ENCODE results near the gene OGFOD3.

Gene OGFOD3

DNA sequence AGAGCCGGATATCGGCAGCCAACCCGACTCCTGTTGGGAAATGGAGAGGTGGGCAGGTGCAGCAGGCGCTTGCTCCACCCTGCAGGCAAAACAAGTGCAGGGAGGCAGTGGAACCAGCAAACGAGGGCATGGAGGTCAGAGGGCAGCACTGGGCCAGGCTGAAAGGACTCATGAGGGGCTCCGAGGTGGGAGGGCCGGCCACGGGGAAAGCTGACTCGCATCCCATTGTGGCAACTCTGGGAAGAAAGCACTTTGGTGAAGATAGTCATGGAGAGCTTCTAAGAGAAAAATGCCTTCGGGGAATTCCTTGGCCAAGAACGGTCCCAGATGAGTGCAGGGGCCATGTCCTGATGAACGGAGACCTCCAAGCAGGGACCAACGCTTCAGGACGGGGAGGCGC is 27.7 kb upstream of the OGFOD3 start:
- TF ChIP-seq POLR2A (IDR thresholded peaks at IDR 0.05; ENCODE audit: extremely low read depth, insufficient read length): no peak
- TF ChIP-seq, protein P1, sequence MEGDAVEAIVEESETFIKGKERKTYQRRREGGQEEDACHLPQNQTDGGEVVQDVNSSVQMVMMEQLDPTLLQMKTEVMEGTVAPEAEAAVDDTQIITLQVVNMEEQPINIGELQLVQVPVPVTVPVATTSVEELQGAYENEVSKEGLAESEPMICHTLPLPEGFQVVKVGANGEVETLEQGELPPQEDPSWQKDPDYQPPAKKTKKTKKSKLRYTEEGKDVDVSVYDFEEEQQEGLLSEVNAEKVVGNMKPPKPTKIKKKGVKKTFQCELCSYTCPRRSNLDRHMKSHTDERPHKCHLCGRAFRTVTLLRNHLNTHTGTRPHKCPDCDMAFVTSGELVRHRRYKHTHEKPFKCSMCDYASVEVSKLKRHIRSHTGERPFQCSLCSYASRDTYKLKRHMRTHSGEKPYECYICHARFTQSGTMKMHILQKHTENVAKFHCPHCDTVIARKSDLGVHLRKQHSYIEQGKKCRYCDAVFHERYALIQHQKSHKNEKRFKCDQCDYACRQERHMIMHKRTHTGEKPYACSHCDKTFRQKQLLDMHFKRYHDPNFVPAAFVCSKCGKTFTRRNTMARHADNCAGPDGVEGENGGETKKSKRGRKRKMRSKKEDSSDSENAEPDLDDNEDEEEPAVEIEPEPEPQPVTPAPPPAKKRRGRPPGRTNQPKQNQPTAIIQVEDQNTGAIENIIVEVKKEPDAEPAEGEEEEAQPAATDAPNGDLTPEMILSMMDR (IDR thresholded peaks at IDR 0.05; ENCODE audit: low read depth, low read length): no peak
- no peak for TF ChIP-seq MYC (IDR thresholded peaks at IDR 0.05; ENCODE audit: low read depth, low read length)
- TF ChIP-seq, protein P2, sequence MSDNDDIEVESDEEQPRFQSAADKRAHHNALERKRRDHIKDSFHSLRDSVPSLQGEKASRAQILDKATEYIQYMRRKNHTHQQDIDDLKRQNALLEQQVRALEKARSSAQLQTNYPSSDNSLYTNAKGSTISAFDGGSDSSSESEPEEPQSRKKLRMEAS (IDR thresholded peaks at IDR 0.05; ENCODE audit: low read depth, low read length): no peak
- no peak for DNase-seq (ENCODE audit: low read depth)
- H3K4me3 ChIP-seq (ENCODE audit: low read depth, low read length): no peak overlapping the region

- peak; percentile 25 for DNase-seq (ENCODE audit: low read depth)
- no peak overlapping the region for H3K4me3 ChIP-seq (ENCODE audit: low read depth, low read length)
- TF ChIP-seq, protein P1 (IDR thresholded peaks at IDR 0.05; ENCODE audit: low read depth, low read length): no peak
- TF ChIP-seq POLR2A (IDR thresholded peaks at IDR 0.05; ENCODE audit: extremely low read depth, insufficient read length) (no peak), MYC (IDR thresholded peaks at IDR 0.05; ENCODE audit: low read depth, low read length) (no peak)
- TF ChIP-seq, protein P2 (IDR thresholded peaks at IDR 0.05; ENCODE audit: low read depth, low read length): no peak
Measured at GRCh38 chr17:82445542-82445941, 27.2 kb upstream of the OGFOD3 start.

- no peak overlapping the region for H3K4me3 ChIP-seq (ENCODE audit: low read depth, low read length)
- no peak for DNase-seq (ENCODE audit: low read depth)
- TF ChIP-seq, protein P2 (IDR thresholded peaks at IDR 0.05; ENCODE audit: low read depth, low read length): no peak
- TF ChIP-seq POLR2A (IDR thresholded peaks at IDR 0.05; ENCODE audit: extremely low read depth, insufficient read length) (no peak), MYC (IDR thresholded peaks at IDR 0.05; ENCODE audit: low read depth, low read length) (no peak)
- TF ChIP-seq, protein P1 (IDR thresholded peaks at IDR 0.05; ENCODE audit: low read depth, low read length): no peak
Measured at GRCh38 chr17:82444941-82445521, 26.6 kb upstream of the OGFOD3 start.

DNA sequence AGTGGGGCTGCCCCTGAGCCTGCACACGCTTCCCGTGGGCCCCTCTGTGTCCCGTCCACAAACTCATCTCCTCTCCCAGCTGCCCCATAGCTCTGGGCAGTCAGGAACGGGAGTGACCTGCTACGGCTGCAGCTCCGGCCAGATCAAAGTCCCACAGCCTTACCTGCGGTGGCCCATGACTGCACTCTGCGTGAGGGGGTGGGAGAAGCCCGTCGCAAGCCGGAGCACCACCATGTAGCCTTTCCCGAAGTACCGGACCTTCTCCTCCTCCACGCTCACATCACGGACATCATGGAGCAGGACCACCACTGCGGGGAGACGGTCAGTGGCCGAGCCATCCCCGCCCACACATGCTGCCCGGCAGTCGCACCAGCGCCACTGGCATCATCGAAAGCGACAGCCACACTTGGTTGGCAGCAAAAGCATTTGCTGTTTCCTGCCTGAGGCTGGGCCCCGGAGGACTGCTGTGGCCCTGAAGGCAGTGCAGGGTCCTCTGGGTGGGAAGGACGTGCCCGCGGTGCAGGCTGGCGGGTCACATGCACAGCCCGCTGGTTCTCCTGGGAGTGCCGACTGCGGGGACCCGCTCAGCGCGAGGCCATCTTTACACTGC is 26.0 kb upstream of the OGFOD3 start:
- no peak for DNase-seq (ENCODE audit: low read depth)
- TF ChIP-seq, protein P2 (IDR thresholded peaks at IDR 0.05; ENCODE audit: low read depth, low read length): no peak
- TF ChIP-seq MYC (IDR thresholded peaks at IDR 0.05; ENCODE audit: low read depth, low read length) (no peak), POLR2A (IDR thresholded peaks at IDR 0.05; ENCODE audit: extremely low read depth, insufficient read length) (no peak)
- TF ChIP-seq, protein P1 (IDR thresholded peaks at IDR 0.05; ENCODE audit: low read depth, low read length): no peak
- H3K4me3 ChIP-seq (ENCODE audit: low read depth, low read length): no peak overlapping the region

DNA sequence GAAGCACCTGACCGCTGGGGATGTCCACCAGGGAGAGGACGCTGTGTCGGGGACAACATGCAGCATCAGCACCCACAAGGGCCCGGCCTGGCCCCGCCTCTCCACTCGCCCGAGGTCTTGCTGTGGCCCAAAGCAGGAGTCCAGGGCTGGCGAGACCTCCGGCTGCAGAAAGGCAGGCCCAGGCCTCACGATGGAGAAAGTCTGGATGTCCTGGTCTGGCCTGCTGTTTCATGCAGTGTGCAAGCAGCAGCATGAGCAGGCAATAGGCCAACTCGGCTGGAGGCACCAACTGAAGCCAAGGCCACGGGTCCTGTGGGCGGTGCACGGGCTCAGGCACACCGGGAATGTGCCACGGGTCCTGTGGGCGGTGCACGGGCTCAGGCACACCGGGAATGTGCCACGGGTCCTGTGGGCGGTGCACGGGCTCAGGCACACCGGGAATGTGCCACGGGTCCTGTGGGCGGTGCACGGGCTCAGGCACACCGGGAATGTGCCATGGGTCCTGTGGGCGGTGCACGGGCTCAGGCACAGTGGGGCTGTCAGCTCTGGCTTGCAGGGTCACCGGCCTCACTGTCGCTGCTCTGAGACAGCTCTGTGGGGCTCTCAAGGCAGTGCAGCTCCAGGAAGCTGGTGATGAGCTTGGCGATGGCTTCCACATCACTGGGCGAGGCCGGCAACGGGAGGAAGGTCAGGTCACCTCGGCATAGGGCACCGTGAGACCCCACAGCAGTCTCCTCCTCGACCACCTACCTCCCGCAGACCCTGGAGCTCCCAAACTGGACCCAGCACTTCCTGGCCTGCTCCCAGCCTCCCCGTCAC is 25.3 kb upstream of the OGFOD3 start:
- TF ChIP-seq POLR2A (IDR thresholded peaks at IDR 0.05; ENCODE audit: extremely low read depth, insufficient read length) (no peak), MYC (IDR thresholded peaks at IDR 0.05; ENCODE audit: low read depth, low read length) (no peak)
- TF ChIP-seq, protein P1 (IDR thresholded peaks at IDR 0.05; ENCODE audit: low read depth, low read length): no peak
- TF ChIP-seq, protein P2 (IDR thresholded peaks at IDR 0.05; ENCODE audit: low read depth, low read length): no peak
- DNase-seq (ENCODE audit: low read depth): no peak
- H3K4me3 ChIP-seq (ENCODE audit: low read depth, low read length): no peak overlapping the region
